ENCODE data around the gene LPP.

- TF ChIP-seq CTCF (IDR thresholded peaks at IDR 0.05), result no peak
- no peak for TF ChIP-seq EP300 (IDR thresholded peaks at IDR 0.05)
- no peak for TF ChIP-seq POLR2A (IDR thresholded peaks at IDR 0.05)
These were observed 187.5 kb downstream of the LPP start for GRCh38 chr3:188341501-188341900.

Measured in stomach (tissue), 4 donors.